Measurements from ENCODE around the gene CXXC5.
A peak's percentile ranks its signal among the peaks of the same experiment; 100 is the strongest.
"Not testable (repeated sequence)": the region's sequence is repeated elsewhere in the genome, so short reads cannot be mapped to it uniquely, and the experiment has no call there.

The CXXC5 gene

GRCh38 chr5:139696894-139697658 lies 48.9 kb downstream of the CXXC5 start:
- no peak for DNase-seq

GRCh38 chr5:139698490-139699146 lies 50.5 kb downstream of the CXXC5 start:
- DNase-seq: no peak

- no peak for DNase-seq
Measured at GRCh38 chr5:139699351-139699750, 51.2 kb downstream of the CXXC5 start.

- DNase-seq: no peak
Measured at GRCh38 chr5:139700711-139701055, 52.5 kb downstream of the CXXC5 start.

GRCh38 chr5:139701056-139701741 lies 53.0 kb downstream of the CXXC5 start:
- no peak for DNase-seq

GRCh38 chr5:139702548-139702947 lies 54.4 kb downstream of the CXXC5 start:
- no peak for DNase-seq

- no peak for DNase-seq
Measured at GRCh38 chr5:139704748-139705147, 56.6 kb downstream of the CXXC5 start.

GRCh38 chr5:139705191-139705590 lies 57.0 kb downstream of the CXXC5 start:
- no peak for DNase-seq

- no peak for DNase-seq
Measured at GRCh38 chr5:139705655-139706587, 57.8 kb downstream of the CXXC5 start.

- no peak for DNase-seq
Measured at GRCh38 chr5:139707445-139708003, 59.4 kb downstream of the CXXC5 start.

GRCh38 chr5:139708434-139708861 lies 60.3 kb downstream of the CXXC5 start:
- DNase-seq: no peak

GRCh38 chr5:139708877-139709581 lies 60.9 kb downstream of the CXXC5 start:
- DNase-seq: peak; percentile 83

GRCh38 chr5:139709582-139710318 lies 61.6 kb downstream of the CXXC5 start:
- DNase-seq: no peak

- no peak for DNase-seq
Measured at GRCh38 chr5:139710319-139711066, 62.3 kb downstream of the CXXC5 start.

- peak; percentile 75 for DNase-seq
Measured at GRCh38 chr5:139711067-139711905, 63.1 kb downstream of the CXXC5 start.

- DNase-seq: no peak
Measured at GRCh38 chr5:139711906-139712224, 63.7 kb downstream of the CXXC5 start.

GRCh38 chr5:139712412-139712811 lies 64.3 kb downstream of the CXXC5 start:
- DNase-seq: no peak

- DNase-seq: not testable (repeated sequence)
Measured at GRCh38 chr5:139713898-139714297, 65.7 kb downstream of the CXXC5 start.

GRCh38 chr5:139717221-139717620 lies 69.1 kb downstream of the CXXC5 start:
- no peak for DNase-seq

- not testable (repeated sequence) for DNase-seq
Measured at GRCh38 chr5:139718403-139718802, 70.3 kb downstream of the CXXC5 start.

All from COR-L47 (cell line).